WTC11 (cell line): ENCODE measurements around the gene MAP4K4. TPM values are rescaled to one million over a fixed set of nuclear protein-coding genes. Genes with fewer than 3 reads are reported as not detected.

ENCODE experiments used
- ATAC-seq: fragments of 200-7000 bp; cut with Tn5 transposase; 2 replicates; pipeline ENCODE4 v1.10.0; 2021; ENCODE audit warnings: mild to moderate bottlenecking, moderate library complexity
- CTCF ChIA-PET: fragments of 300-600 bp; sonication (Branson Sonifier 250); formaldehyde crosslinking; loops from one replicate; lab custom pipeline; 2021; ENCODE audit warnings: antibody characterized with exemption; lab: Charles Lee
- POLR2A ChIA-PET: fragments of 350-600 bp; sonication (Branson Sonifier 250); formaldehyde crosslinking; loops from one replicate; lab custom pipeline; 2021; ENCODE audit warnings: antibody characterized with exemption; lab: Charles Lee
- DNase-seq: peaks from one replicate; pipeline ENCODE4 v3.0.0; 2021; ENCODE audit warnings: low spot score
- H3K27ac Mint-ChIP-seq: 2 replicates; pipeline ENCODE4 v1.8.0; 2021; ENCODE audit warnings: mixed read lengths
- H3K27me3 Mint-ChIP-seq: 2 replicates; pipeline ENCODE4 v1.8.0; 2021; ENCODE audit warnings: low read depth, mild to moderate bottlenecking, moderate library complexity, mixed read lengths
- H3K36me3 Mint-ChIP-seq: 2 replicates; pipeline ENCODE4 v1.8.0; 2021; ENCODE audit warnings: mixed read lengths
- H3K4me1 Mint-ChIP-seq: 2 replicates; pipeline ENCODE4 v1.8.0; 2022; ENCODE audit warnings: mixed read lengths
- H3K4me3 Mint-ChIP-seq: 2 replicates; pipeline ENCODE4 v1.8.0; 2021; ENCODE audit warnings: mild to moderate bottlenecking, moderate library complexity, mixed read lengths
- H3K9me3 Mint-ChIP-seq: 2 replicates; pipeline ENCODE4 v1.8.0; 2021; ENCODE audit warnings: mixed read lengths
- EMX1 ChIP-seq: fragments of 250-450 bp; sonication (Bioruptor Pico); IDR thresholded peaks from 2 replicates; pipeline ENCODE4 v1.8.0; 2021; ENCODE audit warnings: mild to moderate bottlenecking
- JUN ChIP-seq: sonication (generic); formaldehyde crosslinking; IDR thresholded peaks from 2 replicates; pipeline ENCODE4 v1.8.0; 2023; ENCODE audit warnings: mild to moderate bottlenecking, missing genetic modification reagents
- KAT7 ChIP-seq: sonication (generic); formaldehyde crosslinking; IDR thresholded peaks from 2 replicates; pipeline ENCODE4 v1.8.1; 2023; ENCODE audit warnings: missing genetic modification reagents, mild to moderate bottlenecking, borderline replicate concordance
- MYBL2 ChIP-seq: sonication (generic); formaldehyde crosslinking; IDR thresholded peaks from 2 replicates; pipeline ENCODE4 v1.8.1; 2023; ENCODE audit warnings: mild to moderate bottlenecking, moderate library complexity, missing genetic modification reagents
- NR2C2 ChIP-seq: sonication (generic); formaldehyde crosslinking; IDR thresholded peaks from 2 replicates; pipeline ENCODE4 v1.8.0; 2022; ENCODE audit warnings: mild to moderate bottlenecking, missing genetic modification reagents
- PRRX2 ChIP-seq: fragments of 250-450 bp; sonication (Bioruptor Pico); IDR thresholded peaks from 2 replicates; pipeline ENCODE4 v1.8.0; 2021; ENCODE audit warnings: mild to moderate bottlenecking
- RORB ChIP-seq: fragments of 250-450 bp; sonication (Bioruptor Pico); IDR thresholded peaks from 2 replicates; pipeline ENCODE4 v1.9.0; 2021; ENCODE audit warnings: mild to moderate bottlenecking
- TEAD4 ChIP-seq: sonication (generic); formaldehyde crosslinking; IDR thresholded peaks from 2 replicates; pipeline ENCODE4 v1.8.0; 2022; ENCODE audit warnings: mild to moderate bottlenecking, missing genetic modification reagents
- ZNF263 ChIP-seq: sonication (generic); formaldehyde crosslinking; IDR thresholded peaks from 2 replicates; pipeline ENCODE4 v1.8.1; 2022; ENCODE audit warnings: low read depth, mild to moderate bottlenecking, moderate library complexity, missing genetic modification reagents
- ZNF396 ChIP-seq: fragments of 250-450 bp; sonication (Bioruptor Pico); IDR thresholded peaks from 2 replicates; pipeline ENCODE4 v1.8.0; 2021; ENCODE audit warnings: mild to moderate bottlenecking, moderate library complexity, borderline replicate concordance
- total RNA-seq: library from RNA; stranded (reverse); gene quantifications from 3 replicates; pipeline ENCODE4 v1.2.3, GENCODE V29; 2021
- TF ChIP-seq, protein P1 (sequence below): sonication (generic); formaldehyde crosslinking; conservative IDR thresholded peaks from 2 replicates; pipeline ENCODE4 v1.8.1; 2023; ENCODE audit warnings: mild to moderate bottlenecking, low read depth, missing genetic modification reagents, moderate library complexity
- TF ChIP-seq, protein P2 (sequence below): sonication (generic); formaldehyde crosslinking; IDR thresholded peaks from 2 replicates; pipeline ENCODE4 v1.8.1; 2022; ENCODE audit warnings: mild to moderate bottlenecking, moderate library complexity, missing genetic modification reagents
- TF ChIP-seq, protein P3 (sequence below): sonication (generic); formaldehyde crosslinking; IDR thresholded peaks from 2 replicates; pipeline ENCODE4 v1.8.0; 2023; ENCODE audit warnings: missing genetic modification reagents, mild to moderate bottlenecking, borderline replicate concordance
- TF ChIP-seq, protein P4 (sequence below): fragments of 250-450 bp; sonication (Bioruptor Pico); IDR thresholded peaks from 2 replicates; pipeline ENCODE4 v1.9.0; 2021; ENCODE audit warnings: mild to moderate bottlenecking
- TF ChIP-seq, protein P5 (sequence below): fragments of 250-450 bp; sonication (Bioruptor Pico); IDR thresholded peaks from 2 replicates; pipeline ENCODE4 v2.1.2; 2022; ENCODE audit warnings: mild to moderate bottlenecking, moderate library complexity

MAP4K4 gene
- total RNA-seq, 1 experiment from 2014 or later: 112 TPM

DNA sequence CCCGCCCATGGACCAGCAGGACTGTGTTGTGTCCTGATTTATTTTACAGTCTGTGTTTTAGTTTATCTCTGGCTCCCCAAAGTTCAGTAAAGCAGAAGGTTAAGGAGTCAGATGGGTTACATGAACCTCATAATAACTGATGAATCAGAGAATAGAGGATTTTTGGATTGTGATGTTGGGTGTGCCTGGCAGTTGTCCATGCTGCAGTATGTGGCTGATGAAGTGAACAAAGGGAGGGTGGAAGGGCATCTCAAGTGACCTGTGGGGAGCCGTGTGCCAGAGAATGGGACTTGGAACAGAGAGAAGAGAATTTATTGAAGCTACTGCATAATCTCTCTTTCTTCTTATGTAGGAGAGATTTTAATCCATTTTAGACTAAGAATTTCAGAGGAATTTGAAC is 145.5 kb downstream of the MAP4K4 start:
- POLR2A ChIA-PET: no interaction called here
- DNase-seq (no peak), ATAC-seq (no peak)
- H3K27me3 Mint-ChIP-seq: no peaks in the 10 kb centered on the region
- H3K9me3 Mint-ChIP-seq: no peaks in the 10 kb centered on the region
- no peak for TF ChIP-seq JUN (CRISPR knock-in tag)
- TF ChIP-seq, protein P1, sequence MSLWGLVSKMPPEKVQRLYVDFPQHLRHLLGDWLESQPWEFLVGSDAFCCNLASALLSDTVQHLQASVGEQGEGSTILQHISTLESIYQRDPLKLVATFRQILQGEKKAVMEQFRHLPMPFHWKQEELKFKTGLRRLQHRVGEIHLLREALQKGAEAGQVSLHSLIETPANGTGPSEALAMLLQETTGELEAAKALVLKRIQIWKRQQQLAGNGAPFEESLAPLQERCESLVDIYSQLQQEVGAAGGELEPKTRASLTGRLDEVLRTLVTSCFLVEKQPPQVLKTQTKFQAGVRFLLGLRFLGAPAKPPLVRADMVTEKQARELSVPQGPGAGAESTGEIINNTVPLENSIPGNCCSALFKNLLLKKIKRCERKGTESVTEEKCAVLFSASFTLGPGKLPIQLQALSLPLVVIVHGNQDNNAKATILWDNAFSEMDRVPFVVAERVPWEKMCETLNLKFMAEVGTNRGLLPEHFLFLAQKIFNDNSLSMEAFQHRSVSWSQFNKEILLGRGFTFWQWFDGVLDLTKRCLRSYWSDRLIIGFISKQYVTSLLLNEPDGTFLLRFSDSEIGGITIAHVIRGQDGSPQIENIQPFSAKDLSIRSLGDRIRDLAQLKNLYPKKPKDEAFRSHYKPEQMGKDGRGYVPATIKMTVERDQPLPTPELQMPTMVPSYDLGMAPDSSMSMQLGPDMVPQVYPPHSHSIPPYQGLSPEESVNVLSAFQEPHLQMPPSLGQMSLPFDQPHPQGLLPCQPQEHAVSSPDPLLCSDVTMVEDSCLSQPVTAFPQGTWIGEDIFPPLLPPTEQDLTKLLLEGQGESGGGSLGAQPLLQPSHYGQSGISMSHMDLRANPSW (CRISPR knock-in tag): no peak
- no peak for TF ChIP-seq TEAD4 (CRISPR knock-in tag)
- TF ChIP-seq, protein P2, sequence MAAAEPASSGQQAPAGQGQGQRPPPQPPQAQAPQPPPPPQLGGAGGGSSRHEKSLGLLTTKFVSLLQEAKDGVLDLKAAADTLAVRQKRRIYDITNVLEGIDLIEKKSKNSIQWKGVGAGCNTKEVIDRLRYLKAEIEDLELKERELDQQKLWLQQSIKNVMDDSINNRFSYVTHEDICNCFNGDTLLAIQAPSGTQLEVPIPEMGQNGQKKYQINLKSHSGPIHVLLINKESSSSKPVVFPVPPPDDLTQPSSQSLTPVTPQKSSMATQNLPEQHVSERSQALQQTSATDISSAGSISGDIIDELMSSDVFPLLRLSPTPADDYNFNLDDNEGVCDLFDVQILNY: no peak
- TF ChIP-seq KAT7: no peak
- H3K4me3 Mint-ChIP-seq: no peak overlapping the region
- H3K27ac Mint-ChIP-seq: peak overlapping the region; percentile 19
- CTCF ChIA-PET: no interaction called here
- no peaks in the 10 kb centered on the region for H3K4me1 Mint-ChIP-seq
- H3K36me3 Mint-ChIP-seq: peaks cover 56% of the 10 kb centered on the region

DNA sequence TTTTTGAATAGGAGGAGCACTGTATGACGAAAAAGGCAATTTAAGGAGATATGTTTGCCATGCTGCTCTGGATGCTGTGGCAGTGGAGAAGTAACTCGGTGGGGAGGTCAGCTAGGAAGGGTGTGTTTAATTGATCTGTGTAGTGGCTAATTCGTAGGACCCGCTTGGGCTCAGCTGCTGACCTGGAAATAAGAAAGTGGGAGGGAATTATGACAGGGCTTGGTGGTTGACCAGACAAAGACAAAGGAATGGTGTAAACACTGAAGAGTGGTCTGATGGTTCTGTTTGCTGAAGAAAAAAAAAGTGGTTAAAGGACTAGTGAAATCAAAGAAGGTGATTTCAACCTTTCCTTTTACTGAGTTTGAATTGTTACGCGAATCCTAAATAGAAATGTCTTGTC is 146.0 kb downstream of the MAP4K4 start:
- POLR2A ChIA-PET: no interaction called here
- TF ChIP-seq MYBL2 (CRISPR knock-in tag) (no peak), EMX1 (CRISPR knock-in tag) (no peak), ZNF263 (CRISPR knock-in tag) (no peak), PRRX2 (no peak)
- TF ChIP-seq, protein P3, sequence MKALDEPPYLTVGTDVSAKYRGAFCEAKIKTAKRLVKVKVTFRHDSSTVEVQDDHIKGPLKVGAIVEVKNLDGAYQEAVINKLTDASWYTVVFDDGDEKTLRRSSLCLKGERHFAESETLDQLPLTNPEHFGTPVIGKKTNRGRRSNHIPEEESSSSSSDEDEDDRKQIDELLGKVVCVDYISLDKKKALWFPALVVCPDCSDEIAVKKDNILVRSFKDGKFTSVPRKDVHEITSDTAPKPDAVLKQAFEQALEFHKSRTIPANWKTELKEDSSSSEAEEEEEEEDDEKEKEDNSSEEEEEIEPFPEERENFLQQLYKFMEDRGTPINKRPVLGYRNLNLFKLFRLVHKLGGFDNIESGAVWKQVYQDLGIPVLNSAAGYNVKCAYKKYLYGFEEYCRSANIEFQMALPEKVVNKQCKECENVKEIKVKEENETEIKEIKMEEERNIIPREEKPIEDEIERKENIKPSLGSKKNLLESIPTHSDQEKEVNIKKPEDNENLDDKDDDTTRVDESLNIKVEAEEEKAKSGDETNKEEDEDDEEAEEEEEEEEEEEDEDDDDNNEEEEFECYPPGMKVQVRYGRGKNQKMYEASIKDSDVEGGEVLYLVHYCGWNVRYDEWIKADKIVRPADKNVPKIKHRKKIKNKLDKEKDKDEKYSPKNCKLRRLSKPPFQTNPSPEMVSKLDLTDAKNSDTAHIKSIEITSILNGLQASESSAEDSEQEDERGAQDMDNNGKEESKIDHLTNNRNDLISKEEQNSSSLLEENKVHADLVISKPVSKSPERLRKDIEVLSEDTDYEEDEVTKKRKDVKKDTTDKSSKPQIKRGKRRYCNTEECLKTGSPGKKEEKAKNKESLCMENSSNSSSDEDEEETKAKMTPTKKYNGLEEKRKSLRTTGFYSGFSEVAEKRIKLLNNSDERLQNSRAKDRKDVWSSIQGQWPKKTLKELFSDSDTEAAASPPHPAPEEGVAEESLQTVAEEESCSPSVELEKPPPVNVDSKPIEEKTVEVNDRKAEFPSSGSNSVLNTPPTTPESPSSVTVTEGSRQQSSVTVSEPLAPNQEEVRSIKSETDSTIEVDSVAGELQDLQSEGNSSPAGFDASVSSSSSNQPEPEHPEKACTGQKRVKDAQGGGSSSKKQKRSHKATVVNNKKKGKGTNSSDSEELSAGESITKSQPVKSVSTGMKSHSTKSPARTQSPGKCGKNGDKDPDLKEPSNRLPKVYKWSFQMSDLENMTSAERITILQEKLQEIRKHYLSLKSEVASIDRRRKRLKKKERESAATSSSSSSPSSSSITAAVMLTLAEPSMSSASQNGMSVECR: no peak
- H3K9me3 Mint-ChIP-seq: no peaks in the 10 kb centered on the region
- H3K27ac Mint-ChIP-seq: peak overlapping the region; percentile 19
- H3K4me3 Mint-ChIP-seq: no peak overlapping the region
- CTCF ChIA-PET: no interaction called here
- ATAC-seq (no peak), DNase-seq (no peak)
- H3K36me3 Mint-ChIP-seq: peaks cover 53% of the 10 kb centered on the region
- no peaks in the 10 kb centered on the region for H3K4me1 Mint-ChIP-seq
- no peaks in the 10 kb centered on the region for H3K27me3 Mint-ChIP-seq

DNA sequence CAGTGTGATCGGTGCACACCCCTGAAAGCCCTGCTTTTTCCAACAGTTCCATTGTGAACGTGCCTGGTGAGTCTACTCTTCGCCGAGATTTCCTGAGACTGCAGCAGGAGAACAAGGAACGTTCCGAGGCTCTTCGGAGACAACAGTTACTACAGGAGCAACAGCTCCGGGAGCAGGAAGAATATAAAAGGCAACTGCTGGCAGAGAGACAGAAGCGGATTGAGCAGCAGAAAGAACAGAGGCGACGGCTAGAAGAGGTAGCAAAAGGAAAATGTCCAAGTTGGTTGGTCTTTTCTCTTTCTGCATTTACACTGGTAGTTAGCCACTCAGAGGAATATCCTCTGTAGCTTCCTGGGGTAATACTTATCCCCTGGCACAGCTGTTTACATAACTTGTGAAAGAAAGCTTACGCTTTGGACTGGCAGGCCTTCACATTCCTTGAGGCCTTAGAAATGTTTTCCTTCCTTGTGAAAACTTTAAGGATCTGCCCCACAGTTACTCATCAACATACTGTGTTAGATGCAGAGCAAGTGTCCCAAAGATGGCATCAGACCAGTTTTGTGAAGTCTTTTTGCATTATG is 146.6 kb downstream of the MAP4K4 start:
- DNase-seq (no peak), ATAC-seq (no peak)
- ChIA-PET CTCF (no interaction called here), POLR2A (no interaction called here)
- TF ChIP-seq KAT7 (no peak), RORB (CRISPR knock-in tag) (no peak), NR2C2 (CRISPR knock-in tag) (no peak), ZNF396 (CRISPR knock-in tag) (no peak)
- TF ChIP-seq, protein P2: no peak
- TF ChIP-seq, protein P4, sequence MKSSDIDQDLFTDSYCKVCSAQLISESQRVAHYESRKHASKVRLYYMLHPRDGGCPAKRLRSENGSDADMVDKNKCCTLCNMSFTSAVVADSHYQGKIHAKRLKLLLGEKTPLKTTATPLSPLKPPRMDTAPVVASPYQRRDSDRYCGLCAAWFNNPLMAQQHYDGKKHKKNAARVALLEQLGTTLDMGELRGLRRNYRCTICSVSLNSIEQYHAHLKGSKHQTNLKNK (CRISPR knock-in tag): no peak
- TF ChIP-seq, protein P5, sequence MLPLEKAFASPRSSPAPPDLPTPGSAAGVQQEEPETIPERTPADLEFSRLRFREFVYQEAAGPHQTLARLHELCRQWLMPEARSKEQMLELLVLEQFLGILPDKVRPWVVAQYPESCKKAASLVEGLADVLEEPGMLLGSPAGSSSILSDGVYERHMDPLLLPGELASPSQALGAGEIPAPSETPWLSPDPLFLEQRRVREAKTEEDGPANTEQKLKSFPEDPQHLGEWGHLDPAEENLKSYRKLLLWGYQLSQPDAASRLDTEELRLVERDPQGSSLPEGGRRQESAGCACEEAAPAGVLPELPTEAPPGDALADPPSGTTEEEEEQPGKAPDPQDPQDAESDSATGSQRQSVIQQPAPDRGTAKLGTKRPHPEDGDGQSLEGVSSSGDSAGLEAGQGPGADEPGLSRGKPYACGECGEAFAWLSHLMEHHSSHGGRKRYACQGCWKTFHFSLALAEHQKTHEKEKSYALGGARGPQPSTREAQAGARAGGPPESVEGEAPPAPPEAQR (CRISPR knock-in tag): no peak
- Mint-ChIP-seq H3K9me3 (no peaks in the 10 kb centered on the region), H3K4me3 (no peak overlapping the region), H3K36me3 (peaks cover 48% of the 10 kb centered on the region), H3K4me1 (no peaks in the 10 kb centered on the region; the same call in 1 of the 2 replicates), H3K27ac (0 out of 2 replicates have a peak overlapping the region, but pooled peaks have one; percentile 40), H3K27me3 (no peaks in the 10 kb centered on the region)
